Liver (tissue), 9 donors: ENCODE measurements around the gene PHGDH. TPM values are rescaled to one million over a fixed set of nuclear protein-coding genes. Genes with fewer than 3 reads are reported as not detected.
A peak's percentile ranks its signal among the peaks of the same experiment; 100 is the strongest.

Experiments
- DNase-seq: peaks from one replicate; pipeline ENCODE4 v3.0.0-alpha.2; 2017; ENCODE audit warnings: low spot score
- H3K27ac ChIP-seq, 2 donors: one replicate each; pipeline ENCODE4 v1.7.0; 2013; ENCODE audit warnings: inconsistent platforms in 2 of 2, low read length in 2 of 2, control low read depth in 1 of 2, low read depth in 1 of 2, mild to moderate bottlenecking in 1 of 2
- H3K27me3 ChIP-seq, 4 donors: one replicate each; pipeline versions ENCODE4 v1.6.1 to v1.7.0; 2013; ENCODE audit warnings: low read length in 3 of 4, inconsistent platforms in 1 of 4, mild to moderate bottlenecking in 1 of 4, moderate library complexity in 1 of 4; ENCODE audit not compliant: control insufficient read depth in 4 of 4, insufficient read depth in 4 of 4
- H3K36me3 ChIP-seq, 4 donors: one replicate each; pipeline versions ENCODE4 v1.6.1 to v1.7.0; 2013; ENCODE audit warnings: low read length in 3 of 4, mild to moderate bottlenecking in 3 of 4, low read depth in 1 of 4, moderate library complexity in 1 of 4; ENCODE audit not compliant: control insufficient read depth in 4 of 4, insufficient read depth in 3 of 4
- H3K4me1 ChIP-seq, 4 donors: one replicate each; pipeline versions ENCODE4 v1.6.1 to v1.7.0; 2013; ENCODE audit warnings: low read length in 3 of 4, mild to moderate bottlenecking in 3 of 4, moderate library complexity in 1 of 4; ENCODE audit not compliant: control insufficient read depth in 4 of 4, insufficient read depth in 4 of 4
- H3K4me3 ChIP-seq, 3 donors: one replicate each; pipeline versions ENCODE4 v1.6.1 to v1.7.0; 2013; ENCODE audit warnings: low read length in 3 of 3, control low read depth in 1 of 3, low read depth in 1 of 3, mild to moderate bottlenecking in 1 of 3
- H3K9ac ChIP-seq, 2 donors: one replicate each; pipeline ENCODE4 v1.7.0; 2013; ENCODE audit warnings: low read length in 2 of 2, mild to moderate bottlenecking in 2 of 2, moderate library complexity in 2 of 2, control low read depth in 1 of 2, low read depth in 1 of 2
- H3K9me3 ChIP-seq, 4 donors: one replicate each; pipeline versions ENCODE4 v1.6.1 to v1.7.0; 2013; ENCODE audit warnings: low read length in 3 of 4; ENCODE audit not compliant: control insufficient read depth in 4 of 4
- ATF3 ChIP-seq: IDR thresholded peaks from 2 replicates; pipeline ENCODE4 v1.6.1; 2016; ENCODE audit warnings: antibody characterized with exemption
- EGR1 ChIP-seq, 2 donors: IDR thresholded peaks; 2 replicates each; pipeline ENCODE4 v1.6.1; 2016 to 2018; ENCODE audit warnings: antibody characterized with exemption in 2 of 2, low read depth in 2 of 2
- FOXA2 ChIP-seq: IDR thresholded peaks from 2 replicates; pipeline ENCODE4 v1.6.1; 2016; ENCODE audit warnings: antibody characterized with exemption
- GABPA ChIP-seq, 2 donors: IDR thresholded peaks in 1 of 2; conservative IDR thresholded peaks in 1 of 2; 2 replicates each; pipeline ENCODE4 v1.6.1; 2016; ENCODE audit warnings: antibody characterized with exemption in 2 of 2, mild to moderate bottlenecking in 1 of 2, moderate library complexity in 1 of 2
- HNF4A ChIP-seq, 2 donors: conservative IDR thresholded peaks; 2 replicates each; pipeline ENCODE4 v1.6.1; 2016; ENCODE audit warnings: antibody characterized with exemption in 2 of 2, mild to moderate bottlenecking in 2 of 2
- HNF4G ChIP-seq: IDR thresholded peaks from 2 replicates; pipeline ENCODE4 v1.6.1; 2016; ENCODE audit warnings: antibody characterized with exemption
- JUND ChIP-seq, 2 donors: IDR thresholded peaks; 2 replicates each; pipeline ENCODE4 v1.6.1; 2016; ENCODE audit warnings: antibody characterized with exemption in 2 of 2
- NR2F2 ChIP-seq: IDR thresholded peaks from 2 replicates; pipeline ENCODE4 v1.6.1; 2016; ENCODE audit warnings: antibody characterized with exemption
- RXRA ChIP-seq, 2 donors: IDR thresholded peaks; 2 replicates each; pipeline ENCODE4 v1.6.1; 2017 to 2018; ENCODE audit warnings: antibody characterized with exemption in 2 of 2, mild to moderate bottlenecking in 1 of 2
- SP1 ChIP-seq: IDR thresholded peaks from 2 replicates; pipeline ENCODE4 v1.6.1; 2018; ENCODE audit warnings: antibody characterized with exemption, mild to moderate bottlenecking
- YY1 ChIP-seq: IDR thresholded peaks from 2 replicates; pipeline ENCODE4 v1.6.1; 2016; ENCODE audit warnings: antibody characterized with exemption, mild to moderate bottlenecking
- ZBTB33 ChIP-seq: IDR thresholded peaks from 2 replicates; pipeline ENCODE4 v1.6.1; 2016; ENCODE audit warnings: antibody characterized with exemption
- WGBS: extraction: QIAGEN DNeasy Blood & Tissue Kit; methylation state at CpG from one replicate; pipeline ENCODE4 v1.1.7; 2013; 5-methylcytosine and 5-hydroxymethylcytosine counted together
- polyA plus RNA-seq, 2 donors: library from polyadenylated mRNA; stranded (reverse) in 1 of 2; unstranded in 1 of 2; fragments of 200-250 nt in 1 of 2; fragments of >200 nt in 1 of 2; fragmentation: Nextera tagmentation in 1 of 2; extraction: Ambion mirVana in 1 of 2; gene quantifications; one replicate each; pipeline versions ENCODE4 v1.2.1 to v1.2.3, GENCODE V29; 2013 to 2015
- total RNA-seq, 2 donors: library from RNA; depleted of rRNA; stranded (reverse); fragments of >200 nt; gene quantifications; one replicate each; pipeline ENCODE4 v1.2.3, GENCODE V29; 2014
- TF ChIP-seq, protein P1 (sequence below): IDR thresholded peaks from 2 replicates; pipeline ENCODE4 v1.6.1; 2016; ENCODE audit warnings: antibody characterized with exemption, mild to moderate bottlenecking
- TF ChIP-seq, protein P2 (sequence below): fragments of 150-350 bp; IDR thresholded peaks from 2 replicates; pipeline ENCODE4 v1.5.1; 2017; ENCODE audit warnings: improper control_type of control experiment, low read depth, low read length; ENCODE audit not compliant: missing input control
- TF ChIP-seq, protein P3 (sequence below): IDR thresholded peaks from 2 replicates; pipeline ENCODE4 v1.6.1; 2016; ENCODE audit warnings: antibody characterized with exemption
- donor health status: healthy.
- donor health status: healthy.
- donor health status: healthy.
- donor health status: healthy.
- donor health status: healthy.

PHGDH gene
- total and polyA plus RNA-seq, 4 donors: 48.0 to 178 (median 80.5) TPM

GRCh38 chr1:119747451-119747850 is 35.7 kb downstream of the PHGDH start:
- H3K9ac ChIP-seq: no peak overlapping the region
- no peaks in the 10 kb centered on the region for H3K27me3 ChIP-seq
- H3K4me3 ChIP-seq: no peak overlapping the region
- no peaks in the 10 kb centered on the region for H3K9me3 ChIP-seq
- H3K4me1 ChIP-seq: peaks cover 7 to 22% (median 15%) of the 10 kb centered on the region in 4 donors
- WGBS: 81% methylated on average over 3 of the region's 3 CpGs
- TF ChIP-seq, protein P1, sequence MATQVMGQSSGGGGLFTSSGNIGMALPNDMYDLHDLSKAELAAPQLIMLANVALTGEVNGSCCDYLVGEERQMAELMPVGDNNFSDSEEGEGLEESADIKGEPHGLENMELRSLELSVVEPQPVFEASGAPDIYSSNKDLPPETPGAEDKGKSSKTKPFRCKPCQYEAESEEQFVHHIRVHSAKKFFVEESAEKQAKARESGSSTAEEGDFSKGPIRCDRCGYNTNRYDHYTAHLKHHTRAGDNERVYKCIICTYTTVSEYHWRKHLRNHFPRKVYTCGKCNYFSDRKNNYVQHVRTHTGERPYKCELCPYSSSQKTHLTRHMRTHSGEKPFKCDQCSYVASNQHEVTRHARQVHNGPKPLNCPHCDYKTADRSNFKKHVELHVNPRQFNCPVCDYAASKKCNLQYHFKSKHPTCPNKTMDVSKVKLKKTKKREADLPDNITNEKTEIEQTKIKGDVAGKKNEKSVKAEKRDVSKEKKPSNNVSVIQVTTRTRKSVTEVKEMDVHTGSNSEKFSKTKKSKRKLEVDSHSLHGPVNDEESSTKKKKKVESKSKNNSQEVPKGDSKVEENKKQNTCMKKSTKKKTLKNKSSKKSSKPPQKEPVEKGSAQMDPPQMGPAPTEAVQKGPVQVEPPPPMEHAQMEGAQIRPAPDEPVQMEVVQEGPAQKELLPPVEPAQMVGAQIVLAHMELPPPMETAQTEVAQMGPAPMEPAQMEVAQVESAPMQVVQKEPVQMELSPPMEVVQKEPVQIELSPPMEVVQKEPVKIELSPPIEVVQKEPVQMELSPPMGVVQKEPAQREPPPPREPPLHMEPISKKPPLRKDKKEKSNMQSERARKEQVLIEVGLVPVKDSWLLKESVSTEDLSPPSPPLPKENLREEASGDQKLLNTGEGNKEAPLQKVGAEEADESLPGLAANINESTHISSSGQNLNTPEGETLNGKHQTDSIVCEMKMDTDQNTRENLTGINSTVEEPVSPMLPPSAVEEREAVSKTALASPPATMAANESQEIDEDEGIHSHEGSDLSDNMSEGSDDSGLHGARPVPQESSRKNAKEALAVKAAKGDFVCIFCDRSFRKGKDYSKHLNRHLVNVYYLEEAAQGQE: no peak
- TF ChIP-seq, protein P2, sequence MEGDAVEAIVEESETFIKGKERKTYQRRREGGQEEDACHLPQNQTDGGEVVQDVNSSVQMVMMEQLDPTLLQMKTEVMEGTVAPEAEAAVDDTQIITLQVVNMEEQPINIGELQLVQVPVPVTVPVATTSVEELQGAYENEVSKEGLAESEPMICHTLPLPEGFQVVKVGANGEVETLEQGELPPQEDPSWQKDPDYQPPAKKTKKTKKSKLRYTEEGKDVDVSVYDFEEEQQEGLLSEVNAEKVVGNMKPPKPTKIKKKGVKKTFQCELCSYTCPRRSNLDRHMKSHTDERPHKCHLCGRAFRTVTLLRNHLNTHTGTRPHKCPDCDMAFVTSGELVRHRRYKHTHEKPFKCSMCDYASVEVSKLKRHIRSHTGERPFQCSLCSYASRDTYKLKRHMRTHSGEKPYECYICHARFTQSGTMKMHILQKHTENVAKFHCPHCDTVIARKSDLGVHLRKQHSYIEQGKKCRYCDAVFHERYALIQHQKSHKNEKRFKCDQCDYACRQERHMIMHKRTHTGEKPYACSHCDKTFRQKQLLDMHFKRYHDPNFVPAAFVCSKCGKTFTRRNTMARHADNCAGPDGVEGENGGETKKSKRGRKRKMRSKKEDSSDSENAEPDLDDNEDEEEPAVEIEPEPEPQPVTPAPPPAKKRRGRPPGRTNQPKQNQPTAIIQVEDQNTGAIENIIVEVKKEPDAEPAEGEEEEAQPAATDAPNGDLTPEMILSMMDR: no peak
- no peak for TF ChIP-seq ZBTB33
- TF ChIP-seq YY1: no peak
- TF ChIP-seq SP1: no peak
- TF ChIP-seq HNF4A (conservative IDR thresholded peaks at IDR 0.05): no peak
- TF ChIP-seq RXRA (IDR thresholded peaks at IDR 0.05): no peak
- DNase-seq: no peak
- peaks cover 7 to 37% (median 35%) of the 10 kb centered on the region in 4 donors for H3K36me3 ChIP-seq
- no peak overlapping the region for H3K27ac ChIP-seq

- no peak overlapping the region for H3K27ac ChIP-seq
- WGBS: 48% methylated on average over 4 of the region's 4 CpGs
- no peaks in the 10 kb centered on the region for H3K9me3 ChIP-seq
- no peak for TF ChIP-seq ATF3
- TF ChIP-seq, protein P1: no peak
- no peak for TF ChIP-seq SP1
- TF ChIP-seq, protein P2: no peak
- no peak for TF ChIP-seq YY1
- TF ChIP-seq HNF4G: no peak
- TF ChIP-seq, protein P3, sequence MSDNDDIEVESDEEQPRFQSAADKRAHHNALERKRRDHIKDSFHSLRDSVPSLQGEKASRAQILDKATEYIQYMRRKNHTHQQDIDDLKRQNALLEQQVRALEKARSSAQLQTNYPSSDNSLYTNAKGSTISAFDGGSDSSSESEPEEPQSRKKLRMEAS: no peak
- no peak for TF ChIP-seq GABPA (IDR thresholded peaks at IDR 0.05 in 1 of 2, conservative IDR thresholded peaks at IDR 0.05 in 1 of 2)
- TF ChIP-seq ZBTB33: no peak
- no peak for TF ChIP-seq FOXA2
- TF ChIP-seq NR2F2: no peak
- TF ChIP-seq RXRA (IDR thresholded peaks at IDR 0.05): no peak
- TF ChIP-seq JUND (IDR thresholded peaks at IDR 0.05): no peak
- TF ChIP-seq EGR1 (IDR thresholded peaks at IDR 0.05; ENCODE audit: low read depth in 2 of 2): no peak
Observed at GRCh38 chr1:119748040-119748439, 36.3 kb downstream of the PHGDH start.

More at GRCh38 chr1:119748040-119748439, 36.3 kb downstream of the PHGDH start:
- Histone ChIP-seq H3K27me3 (no peaks in the 10 kb centered on the region), H3K9ac (no peak overlapping the region), H3K4me3 (no peak overlapping the region), H3K4me1 (peaks cover 6 to 16% (median 11%) of the 10 kb centered on the region in 4 donors), H3K36me3 (peaks cover 7 to 42% (median 40%) of the 10 kb centered on the region in 4 donors)
- DNase-seq: peak; percentile 5
